K562 (cell line): Measurements from ENCODE around the gene CHTF8. TPM values are rescaled to one million over a fixed set of nuclear protein-coding genes. Genes with fewer than 3 reads are reported as not detected.
A peak's percentile ranks its signal among the peaks of the same experiment; 100 is the strongest.

Experiments used
- ASH1L ChIP-seq: fragments of 450-650 bp; IDR thresholded peaks from 2 replicates; pipeline ENCODE4 v1.6.1; 2018; ENCODE audit warnings: borderline replicate concordance, mild to moderate bottlenecking, low read depth; ENCODE audit not compliant: partially characterized antibody
- C11orf30 ChIP-seq: fragments of 450-650 bp; IDR thresholded peaks from 2 replicates; pipeline ENCODE4 v1.6.1; 2016; ENCODE audit warnings: low read depth, mild to moderate bottlenecking
- CAMTA2 ChIP-seq: fragments of 250-450 bp; sonication (Bioruptor Pico); conservative IDR thresholded peaks from 2 replicates; pipeline ENCODE4 v1.5.1; 2022
- CC2D1A ChIP-seq: fragments of 450-650 bp; IDR thresholded peaks from 2 replicates; pipeline ENCODE4 v1.6.1; 2017; ENCODE audit warnings: mild to moderate bottlenecking
- FOXK1 ChIP-seq: sonication (generic); formaldehyde crosslinking; IDR thresholded peaks from 2 replicates; pipeline ENCODE4 v1.8.0; 2022; ENCODE audit warnings: missing genetic modification reagents, mild to moderate bottlenecking, borderline replicate concordance
- GTF2F1 ChIP-seq: IDR thresholded peaks from 2 replicates; pipeline ENCODE4 v1.6.1; 2011; ENCODE audit warnings: low read depth, low read length, improper control_type of control experiment
- MAZ ChIP-seq, 2 experiments: fragments of 450-650 bp in 1 of 2; sonication (generic) in 1 of 2; formaldehyde crosslinking; IDR thresholded peaks in 1 of 2; conservative IDR thresholded peaks in 1 of 2; 2 replicates each; pipeline versions ENCODE4 v1.4.0 to v1.5.0; 2020; ENCODE audit warnings: mild to moderate bottlenecking in 1 of 2, missing genetic modification reagents in 1 of 2
- NBN ChIP-seq: fragments of 450-650 bp; IDR thresholded peaks from 2 replicates; pipeline ENCODE4 v1.6.1; 2016; ENCODE audit warnings: low read depth, mild to moderate bottlenecking
- NFIC ChIP-seq: fragments of 450-650 bp; IDR thresholded peaks from 2 replicates; pipeline ENCODE4 v1.6.1; 2017; ENCODE audit warnings: mild to moderate bottlenecking, inconsistent platforms
- PHTF2 ChIP-seq: fragments of 250-450 bp; sonication (Bioruptor Pico); IDR thresholded peaks from 2 replicates; pipeline ENCODE4 v1.5.0; 2021; ENCODE audit warnings: mild to moderate bottlenecking
- POLR2G ChIP-seq: fragments of 200-400 bp; formaldehyde crosslinking; IDR thresholded peaks from 2 replicates; pipeline ENCODE4 v1.6.1; 2017; ENCODE audit warnings: low read depth, mild to moderate bottlenecking, antibody characterized with exemption, low read length, moderate library complexity
- PYGO2 ChIP-seq: fragments of 450-650 bp; IDR thresholded peaks from 2 replicates; pipeline ENCODE4 v1.6.1; 2016; ENCODE audit warnings: mild to moderate bottlenecking, missing genetic modification characterization, moderate library complexity, missing compliant biosample characterization
- TFAM ChIP-seq: fragments of 250-450 bp; sonication (Bioruptor Pico); conservative IDR thresholded peaks from 2 replicates; pipeline ENCODE4 v1.5.0; 2021; ENCODE audit warnings: mild to moderate bottlenecking, moderate library complexity
- ZNF134 ChIP-seq: fragments of 250-450 bp; sonication (Bioruptor Pico); conservative IDR thresholded peaks from 2 replicates; pipeline ENCODE4 v1.4.0; 2020
- ZNF79 ChIP-seq: fragments of 250-450 bp; sonication (Bioruptor Pico); IDR thresholded peaks from 2 replicates; pipeline ENCODE4 v1.4.0; 2020; ENCODE audit warnings: low read depth, mild to moderate bottlenecking, moderate library complexity
- polyA plus RNA-seq, 8 experiments: library from polyadenylated mRNA; depleted of rRNA in 4 of 8; stranded (reverse) in 5 of 8; unstranded in 3 of 8; fragments of >200 nt; fragmentation: Nextera tagmentation in 2 of 8; fragmentation: Illumina TruSeq in 1 of 8; extraction: Ambion mirVana in 2 of 8; extraction: Trizol in 1 of 8; gene quantifications; 2 replicates each; pipeline versions ENCODE4 v1.2.1 to v1.2.3, GENCODE V29; 2011 to 2014; ENCODE audit warnings: inconsistent platforms in 1 of 8, missing spikeins in 1 of 8
- total RNA-seq, 7 experiments: library from RNA; depleted of rRNA in 6 of 7; stranded (reverse); fragments of >200 nt in 6 of 7; fragmentation: Illumina TruSeq in 2 of 7; extraction: Trizol in 2 of 7; gene quantifications; 2 replicates each; pipeline versions ENCODE4 v1.2.1 to v1.2.3, GENCODE V29; 2011 to 2021; ENCODE audit warnings: low replicate concordance in 1 of 7
- TF ChIP-seq, protein P1 (sequence below): sonication (generic); formaldehyde crosslinking; IDR thresholded peaks from 2 replicates; pipeline ENCODE4 v1.8.1; 2022; ENCODE audit warnings: missing genetic modification reagents
- TF ChIP-seq, protein P2 (sequence below): conservative IDR thresholded peaks from 2 replicates; pipeline ENCODE4 v1.6.1; 2011; ENCODE audit warnings: low read depth, mild to moderate bottlenecking, low read length; ENCODE audit not compliant: control insufficient read depth
- TF ChIP-seq, protein P3 (sequence below): fragments of 450-650 bp; IDR thresholded peaks from 2 replicates; pipeline ENCODE4 v1.6.1; 2016; ENCODE audit warnings: missing biosample characterization, missing genetic modification characterization
- TF ChIP-seq, protein P4 (sequence below): fragments of 450-650 bp; conservative IDR thresholded peaks from 2 replicates; pipeline ENCODE4 v1.6.1; 2016; ENCODE audit warnings: missing genetic modification characterization, low read depth, mild to moderate bottlenecking, missing compliant biosample characterization, moderate library complexity
- TF ChIP-seq, protein P5 (sequence below): fragments of 450-650 bp; formaldehyde crosslinking; IDR thresholded peaks from 2 replicates; pipeline ENCODE4 v1.4.0; 2022; ENCODE audit warnings: missing genetic modification characterization

CHTF8 gene
- total and polyA plus RNA-seq, 9 of the 15 experiments (the other 6 are each of a cell fraction or from before 2014, with no cell fraction given): 20.2 to 199 (median 108) TPM

DNA sequence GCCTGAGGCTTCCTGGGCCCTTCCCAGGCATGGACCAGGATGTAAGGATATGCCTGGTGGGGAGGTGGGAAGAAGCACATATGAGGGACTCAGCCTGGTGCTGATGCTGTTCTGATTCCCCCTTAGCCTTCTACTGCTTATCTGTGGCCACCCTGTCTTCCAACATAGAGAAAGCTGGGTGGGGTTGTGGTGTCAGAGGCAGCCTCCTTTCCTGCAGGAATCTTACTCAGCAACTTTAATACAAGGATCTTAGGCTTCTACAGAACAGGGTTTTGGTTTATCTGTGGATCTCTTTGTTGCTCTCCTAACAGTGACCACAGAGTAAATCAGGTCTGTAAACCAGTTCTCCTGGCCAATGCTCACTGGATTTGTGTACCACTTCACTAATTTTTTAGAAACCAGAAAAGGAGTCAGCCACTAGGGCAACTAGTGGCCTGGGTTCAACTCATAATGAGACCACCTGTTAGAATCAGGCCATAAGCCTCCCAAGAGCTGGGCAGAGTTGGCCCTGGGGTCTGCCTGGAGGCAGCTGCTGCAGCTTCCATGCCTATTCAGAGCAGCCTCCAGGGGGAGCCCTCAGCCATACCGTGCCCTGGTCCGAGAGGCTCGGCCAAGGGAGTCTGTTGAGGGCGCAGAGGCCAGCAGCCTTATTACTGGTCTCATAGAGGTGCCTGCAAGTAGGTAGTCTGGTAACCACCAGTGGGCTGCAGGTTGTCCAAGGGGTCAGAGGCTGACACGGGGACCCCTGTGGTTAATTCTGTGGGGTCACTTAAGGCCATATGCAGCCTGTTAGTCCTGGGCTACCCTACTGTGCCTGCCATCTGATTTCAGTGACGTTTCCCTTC, 19.9 kb downstream of the CHTF8 start (continued):
- TF ChIP-seq, protein P1, sequence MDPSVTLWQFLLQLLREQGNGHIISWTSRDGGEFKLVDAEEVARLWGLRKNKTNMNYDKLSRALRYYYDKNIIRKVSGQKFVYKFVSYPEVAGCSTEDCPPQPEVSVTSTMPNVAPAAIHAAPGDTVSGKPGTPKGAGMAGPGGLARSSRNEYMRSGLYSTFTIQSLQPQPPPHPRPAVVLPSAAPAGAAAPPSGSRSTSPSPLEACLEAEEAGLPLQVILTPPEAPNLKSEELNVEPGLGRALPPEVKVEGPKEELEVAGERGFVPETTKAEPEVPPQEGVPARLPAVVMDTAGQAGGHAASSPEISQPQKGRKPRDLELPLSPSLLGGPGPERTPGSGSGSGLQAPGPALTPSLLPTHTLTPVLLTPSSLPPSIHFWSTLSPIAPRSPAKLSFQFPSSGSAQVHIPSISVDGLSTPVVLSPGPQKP (CRISPR knock-in tag): no peak
- TF ChIP-seq C11orf30 (peak; percentile 52), CC2D1A (no peak), PHTF2 (CRISPR knock-in tag) (no peak), ASH1L (no peak), FOXK1 (CRISPR knock-in tag) (no peak), NFIC (no peak), PYGO2 (no peak), TFAM (CRISPR knock-in tag) (no peak), ZNF134 (CRISPR knock-in tag) (peak; percentile 65), POLR2G (no peak), ZNF79 (CRISPR knock-in tag) (no peak), MAZ (CRISPR knock-in tag; conservative IDR thresholded peaks at IDR 0.05 in 1 of 2, IDR thresholded peaks at IDR 0.05 in 1 of 2) (peak in 1 of 2 experiments; percentile 50; a peak in 2 of 4 replicates), NBN (no peak), CAMTA2 (CRISPR knock-in tag) (no peak), GTF2F1 (no peak)
- TF ChIP-seq, protein P2, sequence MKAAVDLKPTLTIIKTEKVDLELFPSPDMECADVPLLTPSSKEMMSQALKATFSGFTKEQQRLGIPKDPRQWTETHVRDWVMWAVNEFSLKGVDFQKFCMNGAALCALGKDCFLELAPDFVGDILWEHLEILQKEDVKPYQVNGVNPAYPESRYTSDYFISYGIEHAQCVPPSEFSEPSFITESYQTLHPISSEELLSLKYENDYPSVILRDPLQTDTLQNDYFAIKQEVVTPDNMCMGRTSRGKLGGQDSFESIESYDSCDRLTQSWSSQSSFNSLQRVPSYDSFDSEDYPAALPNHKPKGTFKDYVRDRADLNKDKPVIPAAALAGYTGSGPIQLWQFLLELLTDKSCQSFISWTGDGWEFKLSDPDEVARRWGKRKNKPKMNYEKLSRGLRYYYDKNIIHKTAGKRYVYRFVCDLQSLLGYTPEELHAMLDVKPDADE: 0 out of 2 replicates have a peak, but pooled peaks have one; percentile 34
- TF ChIP-seq, protein P3, sequence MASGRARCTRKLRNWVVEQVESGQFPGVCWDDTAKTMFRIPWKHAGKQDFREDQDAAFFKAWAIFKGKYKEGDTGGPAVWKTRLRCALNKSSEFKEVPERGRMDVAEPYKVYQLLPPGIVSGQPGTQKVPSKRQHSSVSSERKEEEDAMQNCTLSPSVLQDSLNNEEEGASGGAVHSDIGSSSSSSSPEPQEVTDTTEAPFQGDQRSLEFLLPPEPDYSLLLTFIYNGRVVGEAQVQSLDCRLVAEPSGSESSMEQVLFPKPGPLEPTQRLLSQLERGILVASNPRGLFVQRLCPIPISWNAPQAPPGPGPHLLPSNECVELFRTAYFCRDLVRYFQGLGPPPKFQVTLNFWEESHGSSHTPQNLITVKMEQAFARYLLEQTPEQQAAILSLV (tag): no peak
- TF ChIP-seq, protein P4, sequence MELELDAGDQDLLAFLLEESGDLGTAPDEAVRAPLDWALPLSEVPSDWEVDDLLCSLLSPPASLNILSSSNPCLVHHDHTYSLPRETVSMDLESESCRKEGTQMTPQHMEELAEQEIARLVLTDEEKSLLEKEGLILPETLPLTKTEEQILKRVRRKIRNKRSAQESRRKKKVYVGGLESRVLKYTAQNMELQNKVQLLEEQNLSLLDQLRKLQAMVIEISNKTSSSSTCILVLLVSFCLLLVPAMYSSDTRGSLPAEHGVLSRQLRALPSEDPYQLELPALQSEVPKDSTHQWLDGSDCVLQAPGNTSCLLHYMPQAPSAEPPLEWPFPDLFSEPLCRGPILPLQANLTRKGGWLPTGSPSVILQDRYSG (tag): no peak
- TF ChIP-seq, protein P5, sequence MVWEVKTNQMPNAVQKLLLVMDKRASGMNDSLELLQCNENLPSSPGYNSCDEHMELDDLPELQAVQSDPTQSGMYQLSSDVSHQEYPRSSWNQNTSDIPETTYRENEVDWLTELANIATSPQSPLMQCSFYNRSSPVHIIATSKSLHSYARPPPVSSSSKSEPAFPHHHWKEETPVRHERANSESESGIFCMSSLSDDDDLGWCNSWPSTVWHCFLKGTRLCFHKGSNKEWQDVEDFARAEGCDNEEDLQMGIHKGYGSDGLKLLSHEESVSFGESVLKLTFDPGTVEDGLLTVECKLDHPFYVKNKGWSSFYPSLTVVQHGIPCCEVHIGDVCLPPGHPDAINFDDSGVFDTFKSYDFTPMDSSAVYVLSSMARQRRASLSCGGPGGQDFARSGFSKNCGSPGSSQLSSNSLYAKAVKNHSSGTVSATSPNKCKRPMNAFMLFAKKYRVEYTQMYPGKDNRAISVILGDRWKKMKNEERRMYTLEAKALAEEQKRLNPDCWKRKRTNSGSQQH (CRISPR knock-in tag): no peak
